NCI-H1694 treated with DMSO at 0.1 percent for 48 hours (cell line): ENCODE results near the gene FABP7.
"Not testable (repeated sequence)": the region's sequence is repeated elsewhere in the genome, so short reads cannot be mapped to it uniquely, and the experiment has no call there.

Experiments used
- DNase-seq: peaks from one replicate; lab custom pipeline; 2025; lab: John Stamatoyannopoulos, UW

FABP7 gene

DNA sequence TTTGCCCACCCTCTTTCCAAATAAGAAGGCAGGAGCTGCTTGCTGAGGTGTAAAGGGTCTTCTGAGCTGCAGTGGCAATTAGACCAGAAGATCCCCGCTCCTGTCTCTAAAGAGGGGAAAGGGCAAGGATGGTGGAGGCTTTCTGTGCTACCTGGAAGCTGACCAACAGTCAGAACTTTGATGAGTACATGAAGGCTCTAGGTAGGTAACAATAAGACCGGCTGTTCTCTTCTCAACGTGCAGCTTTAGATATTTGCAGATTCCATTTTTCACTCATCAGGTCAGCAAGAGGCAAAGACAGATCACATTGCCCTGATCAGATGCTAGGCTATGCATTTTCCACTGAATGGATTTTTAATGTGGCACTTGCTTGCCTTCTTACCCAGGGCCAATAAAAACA, at the start of gene FABP7:
Gene FABP7 (plus strand): TSS at position 50 of the 400 bp plus-strand sequence. CDS start 79 bp downstream, at position 129.
- no peak for DNase-seq

DNA sequence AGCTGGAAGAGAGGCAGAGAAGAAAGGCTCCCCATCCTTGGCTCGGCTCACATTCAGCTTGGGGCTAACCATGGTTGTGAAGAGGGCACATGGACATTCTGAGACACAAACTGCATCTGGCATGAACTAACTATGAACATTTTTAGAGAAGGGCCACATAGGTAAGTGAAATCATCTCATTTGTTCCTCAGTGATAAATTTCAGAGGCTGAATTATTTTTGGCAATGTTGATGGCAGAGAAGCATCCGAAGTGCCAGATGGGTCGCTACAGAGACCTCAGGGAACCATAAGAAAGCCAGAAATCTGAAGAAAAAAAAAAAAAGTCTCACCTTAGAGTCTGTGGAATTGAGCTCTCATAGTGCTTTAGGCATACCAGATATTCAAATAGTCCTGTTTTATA, 49.2 kb upstream of the FABP7 start:
- no peak for DNase-seq

DNA sequence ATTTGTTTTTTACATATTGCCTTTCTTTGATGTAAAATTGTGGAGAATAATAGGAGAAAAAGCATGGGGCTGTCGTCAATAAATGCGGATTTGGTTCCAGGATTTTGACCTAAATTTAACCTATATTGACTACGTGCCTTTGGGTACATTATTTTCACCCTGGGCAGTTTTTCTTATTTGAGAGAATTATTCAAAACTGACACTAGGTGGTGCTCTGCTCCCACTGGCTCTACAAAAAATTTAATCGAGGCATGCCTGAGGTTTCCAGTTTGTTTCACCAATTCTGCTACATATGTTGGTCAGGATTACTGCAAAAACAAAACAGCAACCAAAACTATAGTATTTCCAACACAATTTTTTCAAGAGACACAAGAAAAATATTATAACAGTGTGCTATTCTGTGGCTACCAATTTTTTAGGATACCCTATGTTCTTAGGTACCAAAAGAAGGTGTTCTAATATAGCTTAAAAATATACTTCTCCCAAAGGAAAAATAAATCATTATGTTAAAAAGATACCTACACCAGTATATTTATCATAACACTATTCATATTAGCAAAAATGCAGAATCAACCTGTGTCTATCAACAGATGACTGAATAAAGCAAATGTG, 48.6 kb upstream of the FABP7 start:
- peak; percentile 68 for DNase-seq

- no peak for DNase-seq
These were observed 46.3 kb upstream of the FABP7 start for GRCh38 chr6:122733259-122733658.

- peak; percentile 28 for DNase-seq
These were observed 44.8 kb upstream of the FABP7 start for GRCh38 chr6:122734529-122735395.

DNA sequence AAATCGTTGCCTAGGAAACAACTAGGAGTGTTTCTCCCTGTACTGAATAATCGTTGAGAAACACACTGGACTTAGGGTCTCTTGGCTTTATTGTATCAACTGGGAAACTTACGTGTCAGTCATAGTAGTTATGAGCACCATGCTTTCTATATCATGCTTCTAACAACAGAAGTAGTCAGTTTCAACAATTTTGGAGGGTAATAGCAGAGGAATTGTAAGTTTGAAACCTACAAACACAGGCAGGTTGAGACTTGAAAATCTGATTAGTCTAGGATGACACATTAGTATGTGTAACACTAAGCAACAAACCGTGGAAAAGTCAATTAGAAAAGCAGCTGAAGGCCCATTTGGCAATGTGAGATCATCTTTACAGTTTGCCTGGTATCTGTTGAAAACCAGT, 43.9 kb upstream of the FABP7 start:
- DNase-seq = peak; percentile 92

DNA sequence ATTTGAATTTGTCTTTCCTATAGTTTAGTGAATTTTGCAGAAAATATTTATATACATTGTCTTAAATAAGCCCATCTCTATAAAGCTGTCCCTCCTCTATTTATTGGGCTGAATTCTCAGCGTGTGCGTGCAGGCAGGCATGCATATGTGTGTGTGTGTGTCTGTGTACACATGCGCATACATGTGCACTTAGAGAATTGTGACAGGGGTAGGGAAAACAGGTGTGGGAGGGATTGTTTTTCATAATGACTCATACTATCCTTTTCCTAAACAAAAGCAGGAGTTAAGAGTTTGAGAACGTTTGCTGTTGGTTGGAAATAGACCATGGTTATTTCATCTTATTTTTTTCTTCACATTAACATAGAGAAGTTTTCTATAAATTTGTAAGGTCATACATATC, 43.4 kb upstream of the FABP7 start:
- DNase-seq = peak; percentile 65

- DNase-seq = peak; percentile 43
These were observed 42.9 kb upstream of the FABP7 start for GRCh38 chr6:122736616-122737015.

GRCh38 chr6:122740091-122740490, 39.4 kb upstream of the FABP7 start:
- DNase-seq = no peak

DNA sequence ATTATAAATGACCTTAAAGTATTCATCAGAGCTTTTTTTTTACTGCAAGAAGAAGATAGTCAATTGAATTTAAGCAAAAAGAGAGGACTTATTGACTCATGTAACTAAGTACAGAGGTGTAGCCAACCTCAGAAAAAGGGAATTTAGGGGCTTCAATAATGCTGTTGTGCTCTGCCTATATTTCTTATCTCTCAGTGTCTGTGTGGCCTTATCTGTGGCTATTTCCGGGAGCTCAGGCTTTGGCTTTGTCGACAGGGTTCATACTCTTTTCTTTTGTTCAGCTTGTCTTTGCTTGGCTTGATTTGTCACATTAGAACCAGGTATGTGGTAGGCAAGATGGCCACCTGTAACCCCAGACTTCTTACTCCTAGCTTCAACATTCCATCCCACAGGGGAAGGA, 38.6 kb upstream of the FABP7 start:
- DNase-seq = no peak

DNA sequence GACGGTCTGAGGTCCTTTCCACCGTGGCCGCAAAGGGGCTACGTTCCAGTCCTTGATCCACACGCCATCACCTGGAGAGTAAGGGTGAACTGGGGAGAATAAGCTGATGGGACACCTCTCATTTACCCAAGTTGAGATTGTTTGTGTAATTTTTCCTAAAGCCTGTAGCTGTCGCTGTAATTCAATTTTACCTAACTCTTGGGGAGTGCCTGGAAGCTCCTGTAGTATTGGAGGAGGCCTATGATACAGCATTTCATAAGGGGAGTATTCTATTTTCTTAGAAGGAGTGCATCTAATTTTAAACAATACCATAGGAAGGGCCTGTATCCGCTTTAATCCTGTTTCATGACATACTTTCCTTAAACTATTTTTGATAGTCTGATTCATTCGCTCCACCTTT, 35.3 kb upstream of the FABP7 start:
- DNase-seq = not testable (repeated sequence)

GRCh38 chr6:122744856-122745255, 34.7 kb upstream of the FABP7 start:
- not testable (repeated sequence) for DNase-seq

DNA sequence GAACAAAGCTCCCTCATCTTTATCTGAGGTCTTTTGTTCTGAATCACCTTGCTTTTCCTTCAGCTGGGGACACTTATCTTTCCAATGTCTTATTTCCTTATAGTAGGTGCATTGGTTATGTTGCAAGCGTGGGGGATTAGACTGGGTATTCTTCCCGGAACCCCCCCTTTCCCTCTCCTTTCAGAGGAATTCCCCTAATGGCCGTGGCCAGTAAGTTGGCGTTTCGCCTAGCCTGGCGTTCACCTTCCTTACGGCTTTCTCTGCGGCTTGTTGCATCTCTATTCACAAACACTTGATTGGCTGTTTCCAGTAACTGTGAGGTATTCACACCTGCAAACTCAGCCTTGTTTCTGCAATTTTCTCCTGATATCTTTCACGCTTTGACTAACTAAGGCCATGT, 32.8 kb upstream of the FABP7 start:
- DNase-seq = no peak

GRCh38 chr6:122747573-122747972, 31.9 kb upstream of the FABP7 start:
- no peak for DNase-seq

- DNase-seq = not testable (repeated sequence)
These were observed 30.6 kb upstream of the FABP7 start for GRCh38 chr6:122748945-122749344.

DNA sequence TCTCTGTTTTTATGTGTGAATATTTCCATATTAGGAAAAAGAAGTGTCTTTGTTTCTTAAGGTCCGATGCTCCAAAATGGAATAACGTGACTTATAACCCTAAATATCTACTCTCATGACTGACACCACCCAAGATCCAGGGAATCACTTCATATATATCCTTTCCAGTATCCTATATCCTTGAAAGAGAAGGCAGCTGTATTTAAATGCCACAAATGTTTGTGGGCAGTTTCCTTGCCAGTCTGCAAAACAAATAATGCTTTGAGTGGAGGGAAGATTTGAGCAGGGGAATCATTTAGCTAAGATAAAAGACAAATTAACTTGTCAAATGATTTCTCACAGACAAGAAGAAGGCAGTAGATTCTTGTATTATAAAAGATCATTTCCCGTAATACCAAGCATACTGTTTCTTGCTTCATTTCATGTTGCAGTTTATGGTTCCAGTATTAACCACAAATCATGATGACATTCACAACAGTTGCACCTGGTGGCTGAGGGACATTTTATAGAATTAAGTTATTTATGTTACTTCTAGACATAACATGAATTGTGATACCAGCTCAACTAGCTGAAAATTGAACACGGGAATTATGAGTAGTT, 30.0 kb upstream of the FABP7 start:
- no peak for DNase-seq

GRCh38 chr6:122751326-122751725, 28.2 kb upstream of the FABP7 start:
- DNase-seq = no peak

DNA sequence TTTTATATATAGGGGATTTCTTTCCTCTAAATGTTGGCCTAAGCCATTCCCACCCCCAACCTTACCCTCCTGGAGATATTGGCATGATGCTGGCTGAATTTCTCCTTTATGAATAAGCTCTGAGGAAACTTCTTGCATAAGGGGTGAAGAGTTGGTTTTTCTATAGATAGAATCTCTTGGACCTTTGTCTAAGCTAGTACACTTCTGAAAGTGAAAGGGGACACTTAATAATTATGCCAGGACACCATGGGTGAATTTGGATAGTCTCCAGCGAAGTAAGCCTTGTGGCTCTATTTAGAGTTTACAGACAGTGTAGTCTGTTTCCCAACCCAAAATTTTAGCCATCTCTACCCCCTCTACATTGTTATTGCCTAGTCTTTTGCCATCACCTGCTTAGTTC, 27.1 kb upstream of the FABP7 start:
- no peak for DNase-seq

- DNase-seq = no peak
These were observed 26.4 kb upstream of the FABP7 start for GRCh38 chr6:122753000-122753687.

- DNase-seq = no peak
These were observed 25.8 kb upstream of the FABP7 start for GRCh38 chr6:122753688-122754056.

DNA sequence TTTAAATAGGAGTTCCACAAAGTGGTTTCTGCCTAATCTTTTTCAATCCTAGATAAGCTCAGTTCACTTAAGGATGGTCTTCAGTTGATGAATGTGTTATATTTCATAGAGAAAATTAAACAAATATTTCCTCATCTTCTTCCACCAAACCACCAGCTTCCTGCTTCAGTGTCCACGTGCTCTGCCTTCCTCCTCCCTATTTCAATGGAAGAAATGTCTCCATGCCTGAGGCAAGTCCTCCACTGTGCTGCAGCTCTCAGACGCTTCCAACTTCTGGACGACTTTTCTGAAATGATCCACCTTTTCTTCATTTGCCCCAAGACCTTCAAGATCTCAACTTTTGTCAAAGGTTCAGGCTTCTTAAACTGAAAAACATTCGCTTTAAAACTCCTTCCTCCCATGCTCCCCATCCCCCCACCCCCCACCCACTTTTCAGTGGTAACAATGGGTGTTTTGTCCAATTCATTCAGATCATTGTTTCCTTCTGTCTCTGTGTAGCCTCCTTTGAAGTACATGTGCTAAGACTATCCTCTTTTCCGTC, 25.3 kb upstream of the FABP7 start:
- DNase-seq = no peak

GRCh38 chr6:122755901-122756300, 23.6 kb upstream of the FABP7 start:
- DNase-seq = no peak
